ENCODE data around the gene ABHD6. TPM values are rescaled to one million over a fixed set of nuclear protein-coding genes. Genes with fewer than 3 reads are reported as not detected.

The ABHD6 gene
- total RNA-seq, 1 experiment from 2014 or later, result 5.7 TPM

DNA sequence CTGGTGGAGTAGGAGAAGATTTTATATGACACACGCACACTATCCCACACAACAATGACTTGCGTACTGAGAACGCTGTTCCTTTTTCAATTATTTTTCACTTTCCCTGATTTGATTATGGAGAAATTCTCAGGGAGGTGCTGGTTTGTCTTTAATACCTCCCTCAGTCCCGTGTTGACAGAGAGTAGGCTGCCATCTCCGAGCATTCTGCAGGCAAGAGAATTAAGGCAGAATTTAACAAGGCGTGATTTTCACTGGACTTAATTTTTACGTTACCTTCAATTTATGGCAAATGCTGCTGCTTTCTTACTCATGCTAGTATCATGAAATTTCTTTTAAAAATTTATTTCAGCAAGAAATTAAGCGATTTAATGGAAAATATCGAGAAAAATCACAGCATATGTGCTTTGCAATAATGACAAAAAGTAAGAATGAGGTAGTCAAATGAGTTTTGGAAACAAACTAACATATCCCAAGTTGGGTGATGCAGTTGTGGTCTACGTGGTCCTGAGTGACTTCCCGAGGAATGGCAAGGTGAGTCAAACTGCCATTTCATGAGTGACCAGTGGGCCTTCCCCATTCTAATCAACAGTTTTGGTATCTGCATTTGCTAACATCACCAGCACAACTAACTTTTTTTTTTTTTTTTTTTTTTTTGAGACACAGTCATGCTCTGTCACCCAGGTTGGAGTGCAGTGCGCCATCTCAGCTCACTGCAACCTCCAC is 43.7 kb upstream of the ABHD6 start:
- Mint-ChIP-seq H3K9me3 (ENCODE audit: low read depth, unreplicated experiment) (no peaks in the 10 kb centered on the region), H3K4me3 (ENCODE audit: low read depth, unreplicated experiment) (no peak overlapping the region), H3K27ac (ENCODE audit: unreplicated experiment) (no peak overlapping the region), H3K27me3 (ENCODE audit: unreplicated experiment) (no peaks in the 10 kb centered on the region), H3K36me3 (ENCODE audit: insufficient read depth, unreplicated experiment) (no peaks in the 10 kb centered on the region), H3K4me1 (ENCODE audit: low read depth, unreplicated experiment) (no peaks in the 10 kb centered on the region)
- TF ChIP-seq, protein P1, sequence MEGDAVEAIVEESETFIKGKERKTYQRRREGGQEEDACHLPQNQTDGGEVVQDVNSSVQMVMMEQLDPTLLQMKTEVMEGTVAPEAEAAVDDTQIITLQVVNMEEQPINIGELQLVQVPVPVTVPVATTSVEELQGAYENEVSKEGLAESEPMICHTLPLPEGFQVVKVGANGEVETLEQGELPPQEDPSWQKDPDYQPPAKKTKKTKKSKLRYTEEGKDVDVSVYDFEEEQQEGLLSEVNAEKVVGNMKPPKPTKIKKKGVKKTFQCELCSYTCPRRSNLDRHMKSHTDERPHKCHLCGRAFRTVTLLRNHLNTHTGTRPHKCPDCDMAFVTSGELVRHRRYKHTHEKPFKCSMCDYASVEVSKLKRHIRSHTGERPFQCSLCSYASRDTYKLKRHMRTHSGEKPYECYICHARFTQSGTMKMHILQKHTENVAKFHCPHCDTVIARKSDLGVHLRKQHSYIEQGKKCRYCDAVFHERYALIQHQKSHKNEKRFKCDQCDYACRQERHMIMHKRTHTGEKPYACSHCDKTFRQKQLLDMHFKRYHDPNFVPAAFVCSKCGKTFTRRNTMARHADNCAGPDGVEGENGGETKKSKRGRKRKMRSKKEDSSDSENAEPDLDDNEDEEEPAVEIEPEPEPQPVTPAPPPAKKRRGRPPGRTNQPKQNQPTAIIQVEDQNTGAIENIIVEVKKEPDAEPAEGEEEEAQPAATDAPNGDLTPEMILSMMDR (IDR thresholded peaks at IDR 0.05; ENCODE audit: unreplicated experiment), result no peak
- intact Hi-C loops (cut with micrococcal nuclease; ENCODE audit: unreplicated experiment), result no loop called here
- no peak for DNase-seq
- BruUV-seq (replicated peaks), result no TSS peak
- CTCF ChIA-PET, result interaction anchor here (0.7 kb wide), 1 partner anchor 652 kb away, joined by 6 read pairs; no protein-coding TSS in a partner anchor

DNA sequence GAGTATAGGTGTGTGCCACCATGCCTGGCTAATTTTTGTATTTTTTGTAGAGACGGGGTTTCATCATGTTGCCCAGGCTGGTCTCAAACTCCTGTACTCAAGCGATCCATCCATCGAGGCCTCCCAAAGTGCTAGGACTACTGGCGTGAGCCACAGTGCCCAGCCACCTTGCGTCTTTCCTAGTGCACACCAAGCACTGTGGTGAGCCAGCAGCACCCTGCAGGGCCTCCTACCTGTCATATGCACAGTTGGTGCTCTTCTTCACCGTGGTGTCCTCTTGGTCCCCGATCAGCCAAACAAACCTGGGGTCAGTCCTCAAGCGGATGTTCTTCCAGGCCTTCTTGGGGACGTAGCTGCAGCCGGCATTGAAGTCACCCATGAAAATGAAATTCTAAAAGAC is 40.0 kb upstream of the ABHD6 start:
- BruUV-seq (replicated peaks), result no TSS peak
- Mint-ChIP-seq H3K4me3 (ENCODE audit: low read depth, unreplicated experiment) (no peak overlapping the region), H3K27me3 (ENCODE audit: unreplicated experiment) (no peaks in the 10 kb centered on the region), H3K9me3 (ENCODE audit: low read depth, unreplicated experiment) (no peaks in the 10 kb centered on the region), H3K36me3 (ENCODE audit: insufficient read depth, unreplicated experiment) (no peaks in the 10 kb centered on the region), H3K4me1 (ENCODE audit: low read depth, unreplicated experiment) (no peaks in the 10 kb centered on the region), H3K27ac (ENCODE audit: unreplicated experiment) (no peak overlapping the region)
- intact Hi-C loops (cut with micrococcal nuclease; ENCODE audit: unreplicated experiment), result no loop called here
- no peak for DNase-seq
- TF ChIP-seq, protein P1 (IDR thresholded peaks at IDR 0.05; ENCODE audit: unreplicated experiment), result no peak
- CTCF ChIA-PET, result interaction anchor here (0.9 kb wide), 1 partner anchor 20 kb away, joined by 3 read pairs; no protein-coding TSS in a partner anchor

DNA sequence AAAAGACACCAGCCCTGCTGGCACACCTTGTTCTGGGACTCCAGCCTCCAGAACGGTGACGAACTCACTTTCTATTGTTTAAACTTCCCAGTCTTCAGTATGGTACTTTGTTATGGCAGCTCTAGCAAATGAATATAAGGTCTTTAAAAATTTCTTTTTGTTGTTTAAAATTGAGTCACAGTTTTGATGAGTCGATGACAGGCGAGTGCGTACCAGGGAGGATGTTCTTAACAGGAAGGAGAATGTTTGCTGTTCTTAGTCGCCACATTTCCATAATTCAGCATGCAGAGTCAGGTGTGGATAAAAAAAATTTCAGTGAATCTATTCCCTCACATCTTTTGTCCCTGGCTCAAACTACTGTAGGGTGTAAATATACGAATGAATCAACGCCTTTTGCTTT is 39.2 kb upstream of the ABHD6 start:
- no peak for DNase-seq
- no peaks in the 10 kb centered on the region for H3K36me3 Mint-ChIP-seq (ENCODE audit: insufficient read depth, unreplicated experiment)
- TF ChIP-seq, protein P1 (IDR thresholded peaks at IDR 0.05; ENCODE audit: unreplicated experiment), result no peak
- no peak overlapping the region for H3K4me3 Mint-ChIP-seq (ENCODE audit: low read depth, unreplicated experiment)
- no peaks in the 10 kb centered on the region for H3K27me3 Mint-ChIP-seq (ENCODE audit: unreplicated experiment)
- no peaks in the 10 kb centered on the region for H3K4me1 Mint-ChIP-seq (ENCODE audit: low read depth, unreplicated experiment)
- intact Hi-C loops (cut with micrococcal nuclease; ENCODE audit: unreplicated experiment), result no loop called here
- no peak overlapping the region for H3K27ac Mint-ChIP-seq (ENCODE audit: unreplicated experiment)
- H3K9me3 Mint-ChIP-seq (ENCODE audit: low read depth, unreplicated experiment), result peaks cover 3% of the 10 kb centered on the region
- BruUV-seq (replicated peaks), result no TSS peak
- CTCF ChIA-PET, result no interaction called here

DNA sequence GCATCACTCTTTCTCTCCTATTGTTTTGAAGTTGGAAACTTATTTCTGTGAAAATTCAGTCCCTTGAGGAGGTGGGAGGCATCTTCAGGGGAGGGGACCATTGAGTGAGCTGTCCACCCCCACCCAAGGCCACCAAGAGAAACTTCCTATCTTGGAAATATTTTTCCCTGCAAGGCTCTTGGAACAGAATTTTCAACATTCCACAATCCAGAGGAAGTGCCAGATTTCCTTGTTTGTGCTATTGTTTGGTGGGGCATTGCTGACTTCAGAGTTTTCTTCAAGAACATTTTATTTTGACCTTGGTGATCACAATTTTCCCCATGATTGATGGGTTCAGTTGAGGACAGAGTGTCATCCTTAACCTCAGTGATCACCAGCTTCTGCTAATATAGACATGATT is 38.8 kb upstream of the ABHD6 start:
- no peaks in the 10 kb centered on the region for H3K4me1 Mint-ChIP-seq (ENCODE audit: low read depth, unreplicated experiment)
- BruUV-seq (replicated peaks), result no TSS peak
- H3K36me3 Mint-ChIP-seq (ENCODE audit: insufficient read depth, unreplicated experiment), result no peaks in the 10 kb centered on the region
- no peak for DNase-seq
- CTCF ChIA-PET, result no interaction called here
- H3K27ac Mint-ChIP-seq (ENCODE audit: unreplicated experiment), result no peak overlapping the region
- intact Hi-C loops (cut with micrococcal nuclease; ENCODE audit: unreplicated experiment), result no loop called here
- peaks cover 3% of the 10 kb centered on the region for H3K9me3 Mint-ChIP-seq (ENCODE audit: low read depth, unreplicated experiment)
- H3K4me3 Mint-ChIP-seq (ENCODE audit: low read depth, unreplicated experiment), result no peak overlapping the region
- TF ChIP-seq, protein P1 (IDR thresholded peaks at IDR 0.05; ENCODE audit: unreplicated experiment), result no peak
- no peaks in the 10 kb centered on the region for H3K27me3 Mint-ChIP-seq (ENCODE audit: unreplicated experiment)

Measured in Calu3 (cell line).